ENCODE data around the gene DPP10. TPM values are rescaled to one million over a fixed set of nuclear protein-coding genes. Genes with fewer than 3 reads are reported as not detected.

DPP10 gene
- total and polyA plus RNA-seq, 9 donors: 0.12 to 5.9 (median 0.64) TPM; not detected in 3

GRCh38 chr2:114762986-114763385 lies 320.5 kb downstream of the DPP10 start:
- DNase-seq: no peak
- TF ChIP-seq CTCF (IDR thresholded peaks at IDR 0.05): no peak
- no peak for TF ChIP-seq EP300 (IDR thresholded peaks at IDR 0.05)
- TF ChIP-seq POLR2A (IDR thresholded peaks at IDR 0.05): no peak
- WGBS, 3 donors: 58 to 68% (median 59%) methylated on average over 6 of the region's 6 CpGs
- no peaks in the 10 kb centered on the region for H3K36me3 ChIP-seq
- no peaks in the 10 kb centered on the region for H3K9me3 ChIP-seq
- no peak overlapping the region for H3K4me3 ChIP-seq
- H3K27ac ChIP-seq: no peak overlapping the region
- intact Hi-C loops (cut with DNase I): no loop called here
- H3K27me3 ChIP-seq: no peaks in the 10 kb centered on the region
- H3K4me1 ChIP-seq (ENCODE audit: insufficient read depth): no peaks in the 10 kb centered on the region

- H3K27me3 ChIP-seq: no peaks in the 10 kb centered on the region
- no peak for TF ChIP-seq EP300 (IDR thresholded peaks at IDR 0.05)
- TF ChIP-seq CTCF (IDR thresholded peaks at IDR 0.05): no peak
- no peak for TF ChIP-seq POLR2A (IDR thresholded peaks at IDR 0.05)
- intact Hi-C loops (cut with DNase I): no loop called here
- no peak for DNase-seq
- no peaks in the 10 kb centered on the region for H3K36me3 ChIP-seq
- no peaks in the 10 kb centered on the region for H3K4me1 ChIP-seq (ENCODE audit: insufficient read depth)
- H3K9me3 ChIP-seq: no peaks in the 10 kb centered on the region
- 36 to 43% (median 42%) methylated on average over 4 of the region's 4 CpGs for WGBS, 3 donors
- no peak overlapping the region for H3K4me3 ChIP-seq
- H3K27ac ChIP-seq: no peak overlapping the region
Observed at GRCh38 chr2:114769110-114769509, 326.7 kb downstream of the DPP10 start.

- Histone ChIP-seq H3K27me3 (no peaks in the 10 kb centered on the region), H3K4me1 (ENCODE audit: insufficient read depth) (no peaks in the 10 kb centered on the region), H3K9me3 (no peaks in the 10 kb centered on the region), H3K4me3 (no peak overlapping the region), H3K36me3 (no peaks in the 10 kb centered on the region), H3K27ac (no peak overlapping the region)
- TF ChIP-seq POLR2A (IDR thresholded peaks at IDR 0.05) (no peak), CTCF (IDR thresholded peaks at IDR 0.05) (no peak), EP300 (IDR thresholded peaks at IDR 0.05) (no peak)
- WGBS, 3 donors: 85 to 89% (median 87%) methylated on average over 2 of the region's 2 CpGs
- intact Hi-C loops (cut with DNase I): no loop called here
- no peak for DNase-seq
Observed at GRCh38 chr2:114769991-114770390, 327.6 kb downstream of the DPP10 start.

- intact Hi-C loops (cut with DNase I): no loop called here
- WGBS, 3 donors: 3 to 16% (median 10%) methylated on average over 1 of the region's 1 CpG
Observed at GRCh38 chr2:114784046-114784445, 341.6 kb downstream of the DPP10 start.

More at GRCh38 chr2:114784046-114784445, 341.6 kb downstream of the DPP10 start:
- H3K36me3 ChIP-seq: no peaks in the 10 kb centered on the region
- H3K9me3 ChIP-seq: no peaks in the 10 kb centered on the region
- H3K27me3 ChIP-seq: no peaks in the 10 kb centered on the region
- no peaks in the 10 kb centered on the region for H3K4me1 ChIP-seq (ENCODE audit: insufficient read depth)
- H3K27ac ChIP-seq: no peak overlapping the region
- no peak for DNase-seq
- no peak for TF ChIP-seq CTCF (IDR thresholded peaks at IDR 0.05)
- no peak for TF ChIP-seq EP300 (IDR thresholded peaks at IDR 0.05)
- no peak for TF ChIP-seq POLR2A (IDR thresholded peaks at IDR 0.05)
- H3K4me3 ChIP-seq: no peak overlapping the region
